ENCODE data around the gene ST8SIA6.

ST8SIA6 gene

DNA sequence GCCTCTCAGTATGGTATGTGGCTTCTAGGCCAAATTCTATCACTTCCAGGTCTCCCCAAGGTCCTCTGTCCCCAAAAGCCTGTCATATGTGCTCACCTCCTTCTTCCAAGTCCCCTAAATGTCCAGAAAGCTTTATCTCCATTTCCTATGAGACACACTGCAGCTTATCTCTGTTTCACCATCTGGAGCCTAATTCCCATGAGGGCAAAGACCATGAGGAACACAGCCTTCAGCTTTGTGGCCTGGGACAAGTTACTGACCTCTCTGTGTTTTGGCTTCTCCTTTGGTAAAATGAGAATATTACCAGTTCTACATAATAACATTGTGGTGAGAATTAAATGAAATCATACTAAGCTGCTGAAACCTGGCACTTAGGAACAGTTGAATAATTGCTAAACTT lies 19.2 kb downstream of the ST8SIA6 start:
- H3K4me3 ChIP-seq (ENCODE audit: low read depth in 1 of 2, low read length in 2 of 2): no peak overlapping the region
- H3K4me1 ChIP-seq (ENCODE audit: insufficient read depth, low read length): no peaks in the 10 kb centered on the region
- no peaks in the 10 kb centered on the region for H3K36me3 ChIP-seq (ENCODE audit: insufficient read depth, low read length)
- no peaks in the 10 kb centered on the region for H3K9me3 ChIP-seq (ENCODE audit: low read length)
- no peak overlapping the region for H3K9ac ChIP-seq (ENCODE audit: low read length)
- H3K27ac ChIP-seq (ENCODE audit: low read depth, low read length): no peak overlapping the region
- H3K27me3 ChIP-seq (ENCODE audit: control insufficient read depth in 1 of 2, insufficient read depth in 2 of 2, low read length in 2 of 2): peaks cover 0 to 6% of the 10 kb centered on the region in 2 donors

DNA sequence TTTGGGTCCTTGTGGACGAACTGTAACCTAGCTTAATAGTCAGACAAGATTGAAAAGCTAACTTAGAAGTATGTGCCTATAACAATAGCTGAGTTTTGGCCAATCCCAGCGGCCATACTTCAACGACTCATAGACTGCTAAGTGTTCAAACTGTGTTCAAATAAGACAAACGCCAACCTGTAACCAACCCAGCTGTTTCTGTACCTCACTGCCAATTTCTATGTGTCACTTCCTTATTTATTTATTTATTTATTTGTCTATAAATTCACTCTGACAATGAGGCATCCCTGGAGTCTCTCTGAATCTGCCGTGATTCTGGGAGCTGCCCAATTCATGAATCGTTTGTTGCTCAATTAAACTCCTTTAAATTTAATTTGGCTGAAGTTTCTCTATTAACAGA lies 21.7 kb downstream of the ST8SIA6 start:
- no peak overlapping the region for H3K4me3 ChIP-seq (ENCODE audit: low read depth in 1 of 2, low read length in 2 of 2)
- peaks cover 0 to 6% of the 10 kb centered on the region in 2 donors for H3K27me3 ChIP-seq (ENCODE audit: control insufficient read depth in 1 of 2, insufficient read depth in 2 of 2, low read length in 2 of 2)
- H3K36me3 ChIP-seq (ENCODE audit: insufficient read depth, low read length): no peaks in the 10 kb centered on the region
- no peak overlapping the region for H3K27ac ChIP-seq (ENCODE audit: low read depth, low read length)
- H3K4me1 ChIP-seq (ENCODE audit: insufficient read depth, low read length): no peaks in the 10 kb centered on the region
- no peaks in the 10 kb centered on the region for H3K9me3 ChIP-seq (ENCODE audit: low read length)
- no peak overlapping the region for H3K9ac ChIP-seq (ENCODE audit: low read length)

DNA sequence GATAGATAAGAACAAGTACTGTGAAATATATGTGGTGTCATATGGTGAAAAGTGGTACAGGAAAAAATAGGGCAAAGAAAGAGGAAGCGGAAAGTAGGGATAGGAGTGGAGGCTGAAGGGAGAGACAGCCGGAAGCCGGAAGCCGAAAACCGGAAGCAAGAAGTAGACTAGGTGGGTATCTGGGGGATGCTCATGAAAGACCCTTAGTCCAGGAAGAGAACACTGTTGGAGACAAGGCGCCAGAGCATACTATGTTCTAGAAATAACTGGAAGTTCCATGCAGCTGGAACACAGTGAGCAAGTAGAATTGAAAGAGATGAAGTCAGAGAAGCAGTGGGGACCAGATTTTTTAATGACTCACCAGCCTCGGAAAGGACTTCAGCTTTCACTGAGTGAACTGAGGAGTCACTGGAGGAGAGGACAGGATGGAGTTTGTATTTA lies 22.5 kb downstream of the ST8SIA6 start:
- Histone ChIP-seq H3K9me3 (ENCODE audit: low read length) (no peaks in the 10 kb centered on the region), H3K4me1 (ENCODE audit: insufficient read depth, low read length) (no peaks in the 10 kb centered on the region), H3K4me3 (ENCODE audit: low read depth in 1 of 2, low read length in 2 of 2) (no peak overlapping the region), H3K27ac (ENCODE audit: low read depth, low read length) (no peak overlapping the region), H3K9ac (ENCODE audit: low read length) (no peak overlapping the region), H3K36me3 (ENCODE audit: insufficient read depth, low read length) (no peaks in the 10 kb centered on the region), H3K27me3 (ENCODE audit: control insufficient read depth in 1 of 2, insufficient read depth in 2 of 2, low read length in 2 of 2) (peaks cover 0 to 6% of the 10 kb centered on the region in 2 donors)

DNA sequence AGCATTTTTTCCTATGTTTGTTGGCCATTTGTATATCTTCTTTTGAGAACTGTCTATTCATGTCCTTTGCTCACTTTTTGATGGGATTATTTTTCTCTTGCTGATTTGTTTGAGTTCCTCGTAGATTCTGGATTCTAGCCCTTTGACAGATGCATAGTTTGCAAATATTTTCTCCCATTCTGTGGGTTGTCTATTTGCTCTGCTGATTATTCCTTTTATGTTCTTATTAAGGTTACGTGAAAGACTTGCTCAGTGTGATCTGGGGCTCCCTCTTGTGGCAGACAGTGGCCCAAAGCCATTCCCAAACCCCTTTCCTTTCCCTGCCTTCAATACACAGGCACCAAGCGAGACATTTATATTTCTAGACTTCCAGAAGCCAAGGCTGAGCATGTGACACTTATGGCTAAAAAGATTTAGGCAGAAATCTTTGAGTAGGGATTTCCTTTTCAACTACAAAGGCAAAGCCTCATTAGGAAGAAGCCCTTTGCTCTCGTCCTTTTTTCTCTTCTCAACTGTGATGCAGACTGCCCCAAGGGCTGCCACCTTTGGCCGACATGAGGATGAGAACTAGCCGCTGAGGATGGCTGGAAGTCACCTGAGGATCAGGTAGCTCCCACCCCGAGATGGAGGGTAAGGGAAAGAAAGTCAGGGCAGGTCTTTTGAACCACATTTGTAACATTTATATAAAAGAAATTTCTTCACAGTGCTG lies 23.6 kb downstream of the ST8SIA6 start:
- Histone ChIP-seq H3K9me3 (ENCODE audit: low read length) (no peaks in the 10 kb centered on the region), H3K9ac (ENCODE audit: low read length) (no peak overlapping the region), H3K27ac (ENCODE audit: low read depth, low read length) (no peak overlapping the region), H3K27me3 (ENCODE audit: control insufficient read depth in 1 of 2, insufficient read depth in 2 of 2, low read length in 2 of 2) (peaks cover 0 to 6% of the 10 kb centered on the region in 2 donors), H3K36me3 (ENCODE audit: insufficient read depth, low read length) (no peaks in the 10 kb centered on the region), H3K4me1 (ENCODE audit: insufficient read depth, low read length) (no peaks in the 10 kb centered on the region), H3K4me3 (ENCODE audit: low read depth in 1 of 2, low read length in 2 of 2) (no peak overlapping the region)

DNA sequence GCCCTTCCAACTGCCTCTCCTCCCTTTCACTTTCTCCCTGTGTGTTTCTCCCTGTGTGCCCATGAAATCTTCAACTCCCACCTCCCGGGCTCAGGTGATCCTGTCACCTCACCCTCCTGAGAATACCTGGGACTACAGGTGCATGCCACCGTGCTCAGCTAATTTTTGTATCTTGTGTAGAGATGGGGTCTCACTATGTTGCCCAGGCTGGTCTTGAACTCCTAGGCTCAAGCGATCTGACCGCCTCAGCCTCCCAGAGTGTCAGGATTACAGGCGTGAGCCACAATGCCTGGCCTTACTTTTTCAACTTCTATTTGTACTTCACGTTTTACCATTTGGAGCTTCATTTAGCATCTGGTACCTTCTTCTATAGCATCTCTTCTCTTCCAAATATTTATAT lies 24.9 kb downstream of the ST8SIA6 start:
- no peak overlapping the region for H3K4me3 ChIP-seq (ENCODE audit: low read depth in 1 of 2, low read length in 2 of 2)
- H3K9ac ChIP-seq (ENCODE audit: low read length): no peak overlapping the region
- peaks cover 0 to 6% of the 10 kb centered on the region in 2 donors for H3K27me3 ChIP-seq (ENCODE audit: control insufficient read depth in 1 of 2, insufficient read depth in 2 of 2, low read length in 2 of 2)
- no peaks in the 10 kb centered on the region for H3K36me3 ChIP-seq (ENCODE audit: insufficient read depth, low read length)
- no peaks in the 10 kb centered on the region for H3K4me1 ChIP-seq (ENCODE audit: insufficient read depth, low read length)
- H3K27ac ChIP-seq (ENCODE audit: low read depth, low read length): no peak overlapping the region
- H3K9me3 ChIP-seq (ENCODE audit: low read length): no peaks in the 10 kb centered on the region

DNA sequence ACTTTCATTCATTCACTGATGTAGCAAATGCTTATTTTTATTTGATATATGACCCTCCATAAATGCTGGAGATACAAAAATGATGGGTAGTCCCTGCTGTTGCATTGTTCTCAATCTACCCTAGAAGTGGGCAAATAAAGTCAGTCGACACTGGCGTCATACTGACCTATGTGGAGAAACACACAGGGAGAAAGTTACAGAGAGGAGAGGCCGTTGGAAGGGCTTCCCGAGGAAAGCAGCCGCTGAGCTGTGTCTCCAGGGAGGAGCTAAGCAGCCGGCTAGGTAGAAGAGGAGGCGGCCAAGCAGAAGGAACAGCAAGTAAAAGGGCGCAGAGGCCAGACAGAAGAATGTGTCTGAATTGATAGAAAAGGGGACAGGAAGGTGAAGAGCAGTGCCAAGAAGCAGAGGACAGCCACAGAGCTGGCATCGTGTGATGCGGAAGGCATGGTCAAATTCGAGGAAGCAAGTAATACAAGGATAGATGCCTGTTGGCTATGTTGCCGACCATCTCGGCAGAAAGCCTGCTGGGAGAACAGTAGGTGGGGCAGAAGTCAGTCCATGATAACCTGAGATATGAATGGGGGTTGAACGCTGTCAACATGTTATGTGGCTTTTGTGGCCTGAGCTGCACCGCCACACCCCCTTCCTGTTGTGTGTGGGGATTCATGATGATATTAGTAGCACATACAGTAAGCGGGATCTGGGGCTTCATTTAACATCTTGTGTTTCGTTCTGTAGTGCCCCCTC lies 25.9 kb downstream of the ST8SIA6 start:
- no peaks in the 10 kb centered on the region for H3K36me3 ChIP-seq (ENCODE audit: insufficient read depth, low read length)
- H3K9ac ChIP-seq (ENCODE audit: low read length): no peak overlapping the region
- H3K9me3 ChIP-seq (ENCODE audit: low read length): no peaks in the 10 kb centered on the region
- H3K27ac ChIP-seq (ENCODE audit: low read depth, low read length): no peak overlapping the region
- no peak overlapping the region for H3K4me3 ChIP-seq (ENCODE audit: low read depth in 1 of 2, low read length in 2 of 2)
- H3K27me3 ChIP-seq (ENCODE audit: control insufficient read depth in 1 of 2, insufficient read depth in 2 of 2, low read length in 2 of 2): peaks cover 0 to 1% of the 10 kb centered on the region in 2 donors
- H3K4me1 ChIP-seq (ENCODE audit: insufficient read depth, low read length): no peaks in the 10 kb centered on the region

DNA sequence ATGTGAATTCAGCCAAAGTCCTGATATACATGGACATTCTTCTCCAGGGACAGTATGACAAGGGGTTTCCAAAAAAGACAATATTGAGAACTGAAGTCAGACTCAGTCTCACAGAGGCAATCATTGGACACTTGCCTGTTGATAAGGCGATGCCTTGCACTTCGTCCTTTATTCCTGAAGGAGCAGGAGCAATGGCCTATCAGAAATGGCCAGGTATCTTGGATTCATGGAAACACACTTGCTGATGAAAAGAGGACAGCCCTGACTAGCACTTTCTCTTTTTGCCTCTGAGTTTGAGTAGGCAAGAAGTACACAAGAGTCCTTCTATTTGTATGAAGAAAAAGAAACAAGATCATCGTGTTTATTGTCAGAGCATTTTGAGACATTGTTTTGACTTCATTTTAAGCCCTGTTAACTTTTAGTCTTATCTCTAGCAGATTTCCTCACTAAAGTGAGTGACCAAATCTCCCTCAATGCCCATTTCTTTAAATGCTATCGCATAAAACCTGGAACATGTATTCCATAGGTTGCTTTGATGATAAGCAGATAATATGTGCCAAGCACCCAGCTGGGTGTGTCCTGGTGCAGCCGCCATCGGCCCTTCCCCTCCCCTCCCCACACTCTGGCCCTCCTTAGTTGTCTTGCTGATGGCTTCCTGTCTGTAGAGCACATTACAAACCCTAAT lies 26.6 kb downstream of the ST8SIA6 start:
- Histone ChIP-seq H3K36me3 (ENCODE audit: insufficient read depth, low read length) (no peaks in the 10 kb centered on the region), H3K9me3 (ENCODE audit: low read length) (no peaks in the 10 kb centered on the region)

DNA sequence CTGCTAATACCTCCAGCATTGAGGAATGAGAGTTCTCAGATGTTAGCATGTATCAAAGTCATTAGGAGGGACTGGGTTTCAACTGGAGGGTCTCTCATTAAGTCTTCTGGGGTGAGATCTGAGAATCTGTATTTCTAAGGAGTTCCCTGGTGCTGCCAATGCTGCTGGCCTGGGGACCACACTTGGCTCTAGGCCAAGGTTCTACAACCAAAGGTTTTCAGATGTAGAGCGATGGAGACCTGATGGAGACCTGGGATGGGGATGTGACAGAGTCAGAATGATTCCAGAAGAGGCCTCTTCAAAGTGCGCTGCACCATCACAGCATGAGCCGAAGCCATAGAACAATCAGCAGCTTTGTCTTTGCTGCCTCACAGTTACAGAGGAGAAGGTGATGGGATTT lies 27.2 kb downstream of the ST8SIA6 start:
- Histone ChIP-seq H3K27me3 (ENCODE audit: control insufficient read depth in 1 of 2, insufficient read depth in 2 of 2, low read length in 2 of 2) (no peaks in the 10 kb centered on the region), H3K9ac (ENCODE audit: low read length) (no peak overlapping the region), H3K4me1 (ENCODE audit: insufficient read depth, low read length) (no peaks in the 10 kb centered on the region), H3K27ac (ENCODE audit: low read depth, low read length) (no peak overlapping the region), H3K36me3 (ENCODE audit: insufficient read depth, low read length) (no peaks in the 10 kb centered on the region), H3K4me3 (ENCODE audit: low read depth in 1 of 2, low read length in 2 of 2) (no peak overlapping the region), H3K9me3 (ENCODE audit: low read length) (no peaks in the 10 kb centered on the region)

More for the DNA sequence above, 26.6 kb downstream of the ST8SIA6 start:
- no peak overlapping the region for H3K4me3 ChIP-seq (ENCODE audit: low read depth in 1 of 2, low read length in 2 of 2)
- H3K27me3 ChIP-seq (ENCODE audit: control insufficient read depth in 1 of 2, insufficient read depth in 2 of 2, low read length in 2 of 2): no peaks in the 10 kb centered on the region
- no peak overlapping the region for H3K9ac ChIP-seq (ENCODE audit: low read length)
- H3K27ac ChIP-seq (ENCODE audit: low read depth, low read length): no peak overlapping the region
- H3K4me1 ChIP-seq (ENCODE audit: insufficient read depth, low read length): no peaks in the 10 kb centered on the region

DNA sequence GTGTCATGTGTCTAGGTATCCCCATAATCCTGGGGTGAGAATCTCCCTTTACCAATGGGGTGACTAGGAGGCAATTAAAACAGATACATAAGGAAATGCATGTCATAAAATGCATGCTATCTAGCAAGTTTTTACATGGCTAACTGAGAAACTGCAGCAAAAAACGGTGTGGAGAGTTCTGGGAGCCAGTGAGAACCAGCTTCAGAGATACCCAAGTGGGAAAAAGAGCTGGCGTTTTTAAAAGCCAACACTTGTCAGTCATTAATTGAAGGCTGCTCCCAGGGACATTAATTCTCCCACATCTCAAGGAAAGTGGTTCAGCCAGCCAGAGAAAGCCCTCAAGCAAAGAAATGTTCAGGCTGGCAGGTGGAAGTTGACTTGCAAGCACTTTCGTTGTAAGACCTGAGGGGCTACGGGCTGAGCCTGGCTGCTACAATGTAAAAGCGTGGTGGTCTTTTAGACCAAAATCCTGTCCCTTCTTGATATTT lies 28.1 kb downstream of the ST8SIA6 start:
- Histone ChIP-seq H3K4me1 (ENCODE audit: insufficient read depth, low read length) (no peaks in the 10 kb centered on the region), H3K36me3 (ENCODE audit: insufficient read depth, low read length) (no peaks in the 10 kb centered on the region), H3K9me3 (ENCODE audit: low read length) (no peaks in the 10 kb centered on the region), H3K27ac (ENCODE audit: low read depth, low read length) (no peak overlapping the region), H3K27me3 (ENCODE audit: control insufficient read depth in 1 of 2, insufficient read depth in 2 of 2, low read length in 2 of 2) (no peaks in the 10 kb centered on the region), H3K4me3 (ENCODE audit: low read depth in 1 of 2, low read length in 2 of 2) (no peak overlapping the region), H3K9ac (ENCODE audit: low read length) (no peak overlapping the region)

DNA sequence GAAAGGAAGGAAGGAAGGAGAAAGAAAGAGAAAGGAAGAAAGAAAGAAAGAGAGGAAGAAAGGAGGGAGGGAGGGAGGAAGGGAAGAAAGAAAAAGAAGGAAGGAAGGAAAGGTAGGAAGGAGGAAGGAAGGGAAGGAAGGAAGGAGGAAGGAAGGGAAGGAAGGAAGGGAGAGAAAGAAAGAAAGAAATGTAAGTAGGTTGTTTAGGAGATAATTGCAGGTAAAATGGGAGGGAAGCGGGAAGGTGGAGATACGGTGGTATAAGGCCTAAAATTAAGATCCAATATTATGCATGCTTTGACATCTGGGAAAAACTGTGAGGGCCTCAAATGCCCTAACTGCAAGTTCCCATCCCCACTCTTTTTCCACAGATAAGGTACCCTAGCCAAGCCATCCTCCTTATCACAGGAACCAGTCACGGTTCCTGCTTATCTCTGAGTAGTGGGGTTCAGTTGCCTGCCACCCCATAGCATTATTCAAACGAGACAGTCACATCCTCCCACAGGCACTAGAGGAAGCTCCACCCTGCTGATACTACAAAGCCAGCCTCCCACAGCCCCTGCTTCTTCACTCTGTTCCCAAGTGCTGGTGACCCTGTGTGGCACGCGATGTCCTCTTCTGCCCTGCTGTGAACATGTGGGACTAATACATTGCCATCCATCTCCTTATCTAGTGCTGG lies 28.7 kb downstream of the ST8SIA6 start:
- Histone ChIP-seq H3K4me3 (ENCODE audit: low read depth in 1 of 2, low read length in 2 of 2) (no peak overlapping the region), H3K9me3 (ENCODE audit: low read length) (no peaks in the 10 kb centered on the region), H3K36me3 (ENCODE audit: insufficient read depth, low read length) (no peaks in the 10 kb centered on the region), H3K27me3 (ENCODE audit: control insufficient read depth in 1 of 2, insufficient read depth in 2 of 2, low read length in 2 of 2) (no peaks in the 10 kb centered on the region), H3K27ac (ENCODE audit: low read depth, low read length) (no peak overlapping the region), H3K9ac (ENCODE audit: low read length) (no peak overlapping the region), H3K4me1 (ENCODE audit: insufficient read depth, low read length) (no peaks in the 10 kb centered on the region)

DNA sequence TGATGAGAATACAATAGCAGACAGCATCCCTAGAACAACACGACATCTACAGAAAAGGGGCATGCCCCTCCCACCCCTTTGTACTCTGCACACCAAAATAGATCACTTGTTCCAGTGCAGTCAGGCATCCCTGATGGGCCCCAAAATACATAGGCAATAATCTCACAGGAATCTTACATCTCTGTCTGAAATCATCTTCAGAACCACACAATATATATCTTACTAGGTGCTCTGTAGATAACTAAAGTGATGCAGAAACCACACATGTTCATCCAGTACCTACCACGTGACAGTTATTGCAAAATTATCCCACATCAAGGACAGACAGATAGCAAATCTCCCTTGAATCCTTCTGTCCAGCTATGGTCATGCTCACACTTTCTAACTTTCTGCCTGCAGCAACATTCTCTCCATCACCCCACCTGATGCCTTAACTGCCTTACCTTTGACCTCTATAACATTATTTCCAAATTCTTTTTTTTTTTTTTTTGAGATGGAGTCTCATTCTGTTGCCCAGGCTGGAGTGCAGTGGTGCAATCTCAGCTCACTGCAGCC lies 30.7 kb downstream of the ST8SIA6 start:
- Histone ChIP-seq H3K27me3 (ENCODE audit: control insufficient read depth in 1 of 2, insufficient read depth in 2 of 2, low read length in 2 of 2) (no peaks in the 10 kb centered on the region), H3K4me1 (ENCODE audit: insufficient read depth, low read length) (no peaks in the 10 kb centered on the region), H3K36me3 (ENCODE audit: insufficient read depth, low read length) (no peaks in the 10 kb centered on the region), H3K9me3 (ENCODE audit: low read length) (no peaks in the 10 kb centered on the region), H3K4me3 (ENCODE audit: low read depth in 1 of 2, low read length in 2 of 2) (no peak overlapping the region), H3K9ac (ENCODE audit: low read length) (no peak overlapping the region), H3K27ac (ENCODE audit: low read depth, low read length) (no peak overlapping the region)

Data from muscle layer of colon (tissue), 2 donors.